Duodenal mucosa (tissue), 2 donors: ENCODE data around the gene UBE2H.

Source experiments
- H3K27ac ChIP-seq: one replicate; pipeline ENCODE4 v1.7.0; 2013; ENCODE audit warnings: low read depth, low read length
- H3K27me3 ChIP-seq, 2 donors: one replicate each; pipeline ENCODE4 v1.7.0; 2013; ENCODE audit warnings: low read length in 2 of 2, control low read depth in 1 of 2; ENCODE audit not compliant: insufficient read depth in 2 of 2, control insufficient read depth in 1 of 2
- H3K36me3 ChIP-seq, 2 donors: one replicate each; pipeline ENCODE4 v1.7.0; 2013; ENCODE audit warnings: low read length in 2 of 2, control low read depth in 1 of 2; ENCODE audit not compliant: insufficient read depth in 2 of 2, control insufficient read depth in 1 of 2
- H3K4me1 ChIP-seq, 2 donors: one replicate each; pipeline ENCODE4 v1.7.0; 2013; ENCODE audit warnings: low read length in 2 of 2, control low read depth in 1 of 2; ENCODE audit not compliant: insufficient read depth in 2 of 2, control insufficient read depth in 1 of 2
- H3K4me3 ChIP-seq, 2 donors: one replicate each; pipeline ENCODE4 v1.7.0; 2013; ENCODE audit warnings: low read length in 2 of 2, low read depth in 1 of 2
- H3K9ac ChIP-seq, 2 donors: one replicate each; pipeline ENCODE4 v1.7.0; 2013; ENCODE audit warnings: low read length in 2 of 2, low read depth in 1 of 2
- H3K9me3 ChIP-seq, 2 donors: one replicate each; pipeline ENCODE4 v1.7.0; 2013; ENCODE audit warnings: low read length in 2 of 2, control low read depth in 1 of 2; ENCODE audit not compliant: control insufficient read depth in 1 of 2

The UBE2H gene

DNA sequence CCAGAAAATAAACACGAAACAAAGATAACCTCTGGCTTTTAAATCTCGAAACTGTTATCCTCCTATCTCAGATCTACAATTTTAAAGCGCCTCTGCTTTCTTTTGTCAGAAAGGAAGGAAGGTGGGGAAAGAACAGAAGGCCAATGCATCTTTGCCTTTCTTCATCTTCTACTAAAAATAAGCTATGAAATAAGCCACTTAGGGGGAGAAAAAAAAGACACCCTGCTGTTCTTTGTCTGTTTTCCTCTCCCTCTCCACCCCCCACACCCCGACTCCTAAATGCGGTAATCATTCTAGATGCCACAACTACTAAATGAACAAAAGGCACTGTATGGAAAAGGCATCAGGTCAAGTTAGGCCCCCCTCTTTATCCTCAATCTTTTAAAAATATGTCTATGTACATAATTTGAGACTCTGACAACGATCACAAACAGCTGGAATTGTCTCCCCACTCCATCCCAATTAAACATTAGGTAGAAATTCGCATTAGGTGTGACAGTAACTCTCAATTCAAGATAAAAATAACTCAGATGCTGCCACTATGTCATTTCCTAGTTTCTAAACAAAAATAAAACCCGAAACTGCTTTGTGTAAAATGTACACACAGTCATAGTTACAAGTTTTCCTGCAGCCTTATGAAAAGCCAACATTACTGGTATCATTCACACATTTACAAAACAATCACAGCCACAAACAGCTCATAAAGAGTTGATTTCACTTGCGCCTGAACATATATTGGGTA lies 2.4 kb downstream of the UBE2H start:
- no peaks in the 10 kb centered on the region for H3K36me3 ChIP-seq
- H3K9me3 ChIP-seq, result no peaks in the 10 kb centered on the region
- no peaks in the 10 kb centered on the region for H3K27me3 ChIP-seq
- peak overlapping the region; percentile 85 for H3K27ac ChIP-seq
- H3K4me3 ChIP-seq, result peak overlapping the region; percentile 73 to 93
- H3K9ac ChIP-seq, result peak overlapping the region; percentile 96 to 99
- peaks cover 25 to 40% of the 10 kb centered on the region in 2 donors for H3K4me1 ChIP-seq

DNA sequence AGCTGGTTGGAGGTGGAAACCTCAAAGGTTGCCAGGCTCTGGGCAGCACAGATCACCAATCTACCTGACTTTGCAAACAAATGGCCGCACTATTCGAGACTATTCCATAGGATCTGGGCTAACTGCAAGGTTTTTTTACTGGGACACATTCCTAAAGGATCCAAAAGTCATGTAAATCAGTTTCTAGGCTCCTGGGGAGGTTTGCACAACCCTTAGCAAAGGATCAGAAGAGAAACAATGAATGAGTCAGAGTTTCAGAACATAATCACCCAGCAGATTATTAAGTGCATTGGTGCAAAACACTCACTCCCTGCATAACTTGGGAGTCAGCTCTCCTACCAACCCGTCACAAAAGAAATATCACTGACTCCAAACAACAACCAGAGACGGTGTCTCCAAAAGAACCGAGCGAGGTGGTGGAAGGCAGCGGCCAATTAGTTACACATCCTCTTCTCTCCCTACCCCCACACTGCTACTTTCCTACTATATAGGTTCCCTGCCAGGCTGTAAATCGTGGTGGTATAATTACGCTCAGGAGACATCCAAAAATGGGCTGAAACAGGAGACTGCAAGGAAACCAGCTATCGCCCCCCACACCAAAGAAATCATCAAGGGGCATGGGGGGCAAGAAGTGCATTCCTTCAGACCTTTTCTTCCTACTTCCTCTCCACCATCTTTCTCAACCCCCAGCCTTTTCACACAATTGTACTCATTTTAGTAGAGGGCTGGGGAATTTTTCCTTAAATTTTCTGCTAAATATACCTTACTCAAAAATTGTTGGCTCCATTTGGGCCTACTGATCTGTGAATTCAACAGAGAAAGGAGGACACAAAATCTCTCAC lies 3.2 kb downstream of the UBE2H start:
- Histone ChIP-seq H3K4me1 (peaks cover 25 to 40% of the 10 kb centered on the region in 2 donors), H3K4me3 (peak overlapping the region; percentile 73 to 93), H3K36me3 (no peaks in the 10 kb centered on the region), H3K27ac (peak overlapping the region; percentile 85), H3K9ac (peak overlapping the region; percentile 96 to 99), H3K9me3 (no peaks in the 10 kb centered on the region), H3K27me3 (no peaks in the 10 kb centered on the region)

DNA sequence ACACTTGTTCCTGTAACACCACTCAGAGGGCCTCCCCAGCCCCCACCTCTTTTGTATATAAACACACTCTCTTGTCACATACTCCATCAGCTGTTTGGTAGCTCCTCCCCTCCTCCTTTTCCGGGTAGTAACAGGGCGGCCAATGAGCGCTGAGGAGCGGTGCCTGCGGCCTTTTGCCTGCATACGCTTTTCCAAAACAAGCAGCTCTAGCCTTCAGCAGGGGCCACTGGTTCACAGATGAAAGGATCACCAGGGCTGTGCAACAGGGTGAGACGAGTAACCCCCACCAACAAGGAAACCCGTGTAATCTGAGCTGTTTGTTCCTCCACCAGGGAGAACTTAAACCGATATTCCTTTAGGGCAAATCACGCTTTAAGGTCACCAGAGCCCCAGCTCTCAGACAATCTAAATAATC lies 3.9 kb downstream of the UBE2H start:
- H3K36me3 ChIP-seq, result no peaks in the 10 kb centered on the region
- H3K4me1 ChIP-seq, result peaks cover 25 to 40% of the 10 kb centered on the region in 2 donors
- peak overlapping the region; percentile 96 to 99 for H3K9ac ChIP-seq
- H3K27me3 ChIP-seq, result no peaks in the 10 kb centered on the region
- H3K27ac ChIP-seq, result peak overlapping the region; percentile 85
- H3K4me3 ChIP-seq, result peak overlapping the region; percentile 73 to 93
- H3K9me3 ChIP-seq, result no peaks in the 10 kb centered on the region

DNA sequence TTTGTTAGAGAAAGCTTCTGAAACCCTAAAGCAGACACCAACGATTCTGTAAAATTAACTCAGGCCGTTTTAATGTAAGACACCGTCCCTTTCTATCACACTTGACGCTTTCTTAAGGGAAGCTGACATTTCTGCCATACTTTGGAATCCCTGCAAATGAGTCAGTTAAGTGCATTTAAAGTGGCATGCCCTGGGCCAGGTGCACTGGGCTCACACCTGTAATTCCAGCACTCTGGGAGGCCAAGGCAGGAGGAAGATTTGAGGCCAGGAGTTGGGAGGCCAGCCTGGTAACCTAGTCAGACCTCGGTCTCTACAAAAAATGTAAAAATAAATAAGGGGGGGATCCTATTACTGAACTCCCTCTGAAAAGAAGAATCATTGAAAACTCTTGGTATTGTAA lies 4.4 kb downstream of the UBE2H start:
- peaks cover 25 to 40% of the 10 kb centered on the region in 2 donors for H3K4me1 ChIP-seq
- no peak overlapping the region for H3K4me3 ChIP-seq
- no peak overlapping the region for H3K27ac ChIP-seq
- peak overlapping the region in 1 of 2 donors; percentile 96 for H3K9ac ChIP-seq
- no peaks in the 10 kb centered on the region for H3K36me3 ChIP-seq
- H3K27me3 ChIP-seq, result no peaks in the 10 kb centered on the region
- H3K9me3 ChIP-seq, result no peaks in the 10 kb centered on the region

DNA sequence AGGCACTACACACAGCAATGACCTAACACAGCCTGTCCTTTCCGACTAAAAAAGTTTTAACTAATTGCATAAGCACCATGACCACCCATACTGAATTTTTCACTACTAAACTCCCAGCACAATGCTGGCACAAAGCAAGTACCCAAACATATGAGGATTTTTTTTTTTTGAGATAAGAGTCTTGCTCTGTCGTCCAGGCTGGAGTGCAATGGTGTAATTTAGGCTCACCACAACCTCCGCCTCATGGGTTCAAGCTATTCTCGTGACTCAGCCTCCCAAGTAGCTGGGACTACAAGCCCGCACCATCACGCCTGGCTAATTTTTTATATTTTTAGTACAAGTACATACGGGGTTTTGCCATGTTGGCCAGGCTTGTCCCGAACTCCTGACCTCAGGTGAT lies 5.1 kb downstream of the UBE2H start:
- H3K4me1 ChIP-seq, result peaks cover 25 to 40% of the 10 kb centered on the region in 2 donors
- no peaks in the 10 kb centered on the region for H3K36me3 ChIP-seq
- no peak overlapping the region for H3K9ac ChIP-seq
- no peaks in the 10 kb centered on the region for H3K9me3 ChIP-seq
- H3K4me3 ChIP-seq, result no peak overlapping the region
- no peak overlapping the region for H3K27ac ChIP-seq
- no peaks in the 10 kb centered on the region for H3K27me3 ChIP-seq

DNA sequence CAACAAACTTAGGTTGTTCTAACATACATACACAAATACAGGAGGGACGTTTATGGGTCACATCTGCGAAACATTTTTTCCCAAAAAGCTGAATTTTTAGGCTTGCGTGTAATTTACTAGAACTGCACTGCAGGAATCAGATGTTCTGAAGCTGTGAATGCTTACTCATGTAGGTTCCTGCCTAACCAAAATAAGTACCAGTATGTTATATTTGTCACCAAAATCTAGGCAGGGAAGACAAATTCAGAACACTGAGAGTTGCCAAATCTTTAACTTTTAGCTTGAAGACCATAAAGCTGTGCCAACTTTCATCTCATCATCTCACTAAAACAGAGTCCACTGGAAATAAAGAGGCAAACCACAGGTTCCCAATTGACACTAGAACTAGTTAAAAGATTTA lies 5.7 kb downstream of the UBE2H start:
- Histone ChIP-seq H3K4me3 (no peak overlapping the region), H3K27me3 (no peaks in the 10 kb centered on the region), H3K9me3 (no peaks in the 10 kb centered on the region), H3K36me3 (no peaks in the 10 kb centered on the region), H3K9ac (no peak overlapping the region), H3K27ac (no peak overlapping the region), H3K4me1 (peaks cover 25 to 40% of the 10 kb centered on the region in 2 donors)

DNA sequence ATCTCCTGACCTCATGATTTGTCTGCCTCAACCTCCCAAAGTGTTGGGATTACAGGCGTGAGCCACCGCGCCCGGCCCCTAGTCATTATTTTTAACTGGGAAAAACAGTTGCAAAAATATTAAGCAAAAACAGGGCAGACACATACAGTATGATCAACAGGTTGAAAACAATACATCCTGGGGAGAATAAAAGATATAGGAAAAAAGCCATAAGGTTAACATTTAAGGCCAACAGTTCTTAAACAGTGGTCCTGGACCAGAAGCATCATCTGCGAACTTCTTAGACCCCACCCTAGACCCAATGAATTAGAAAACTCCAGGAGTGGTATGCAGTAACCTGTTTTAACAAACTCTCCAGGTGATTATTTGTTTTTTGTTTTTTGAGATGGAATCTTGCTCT lies 6.5 kb downstream of the UBE2H start:
- Histone ChIP-seq H3K36me3 (no peaks in the 10 kb centered on the region), H3K27me3 (no peaks in the 10 kb centered on the region), H3K9me3 (no peaks in the 10 kb centered on the region), H3K4me3 (no peak overlapping the region), H3K9ac (no peak overlapping the region), H3K27ac (no peak overlapping the region), H3K4me1 (peaks cover 25 to 40% of the 10 kb centered on the region in 2 donors)

DNA sequence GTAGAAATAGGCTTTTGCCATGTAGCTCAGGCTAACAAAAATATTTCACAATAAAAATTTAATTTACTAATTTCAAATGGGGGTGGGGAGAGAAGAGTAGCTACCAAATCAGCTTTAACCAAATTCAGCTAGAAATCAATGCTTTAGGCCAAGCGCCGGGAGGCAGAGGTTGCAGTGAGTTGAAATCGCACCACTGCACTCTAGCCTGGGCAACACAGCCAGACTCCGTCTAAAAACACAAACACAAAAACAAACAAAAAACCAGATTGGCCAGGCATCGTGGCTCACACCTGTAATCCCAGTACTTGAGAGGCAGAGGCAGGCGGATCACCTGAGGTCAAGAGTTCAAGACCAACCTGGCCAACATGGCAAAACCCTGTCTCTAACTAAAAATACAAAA lies 9.4 kb downstream of the UBE2H start:
- no peak overlapping the region for H3K4me3 ChIP-seq
- no peaks in the 10 kb centered on the region for H3K27me3 ChIP-seq
- H3K4me1 ChIP-seq, result peaks cover 5 to 19% of the 10 kb centered on the region in 2 donors
- H3K9ac ChIP-seq, result no peak overlapping the region
- H3K36me3 ChIP-seq, result no peaks in the 10 kb centered on the region
- no peak overlapping the region for H3K27ac ChIP-seq
- H3K9me3 ChIP-seq, result no peaks in the 10 kb centered on the region

DNA sequence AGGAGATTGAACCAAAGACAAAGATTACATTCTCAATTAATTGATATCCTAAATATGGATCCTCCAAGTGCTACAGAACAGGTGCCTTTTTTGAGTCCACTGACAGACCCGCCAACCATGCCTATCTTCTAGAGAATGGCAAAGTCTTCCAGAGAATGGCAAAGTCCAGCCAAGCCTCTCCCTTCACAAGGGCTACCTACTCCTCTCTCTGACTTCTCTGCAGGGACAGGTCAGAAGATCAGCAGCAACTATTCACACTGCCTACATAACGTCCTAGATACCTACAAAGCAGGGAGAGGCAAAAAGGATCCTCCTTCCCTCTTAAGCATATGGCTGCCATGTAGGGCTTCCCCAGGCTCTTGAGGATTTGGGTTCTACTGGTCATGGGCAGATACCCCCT lies 12.4 kb downstream of the UBE2H start:
- no peak overlapping the region for H3K27ac ChIP-seq
- no peaks in the 10 kb centered on the region for H3K9me3 ChIP-seq
- H3K9ac ChIP-seq, result no peak overlapping the region
- no peak overlapping the region for H3K4me3 ChIP-seq
- no peaks in the 10 kb centered on the region for H3K27me3 ChIP-seq
- peaks cover 0 to 7% of the 10 kb centered on the region in 2 donors for H3K4me1 ChIP-seq
- no peaks in the 10 kb centered on the region for H3K36me3 ChIP-seq

DNA sequence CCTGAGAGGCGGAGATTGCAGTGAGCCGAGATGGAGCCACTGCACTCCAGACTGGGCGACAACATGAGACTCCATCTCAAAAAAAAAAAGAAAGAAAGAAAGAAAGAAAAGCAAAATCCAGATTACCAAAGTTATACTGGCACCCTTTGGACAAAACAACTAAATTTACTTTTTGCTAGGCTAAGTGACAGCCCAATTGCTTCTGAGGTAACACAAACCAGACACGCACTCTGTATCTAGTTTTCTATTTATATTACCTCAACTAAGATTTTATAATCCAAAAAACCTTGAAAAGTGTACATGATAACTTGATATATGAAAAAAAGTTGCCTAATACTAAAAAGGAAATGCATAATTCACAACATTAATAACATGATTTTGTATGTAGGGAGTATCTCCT lies 12.9 kb downstream of the UBE2H start:
- Histone ChIP-seq H3K36me3 (no peaks in the 10 kb centered on the region), H3K9me3 (no peaks in the 10 kb centered on the region), H3K27ac (no peak overlapping the region), H3K9ac (no peak overlapping the region), H3K4me1 (peaks cover 0 to 7% of the 10 kb centered on the region in 2 donors), H3K4me3 (no peak overlapping the region), H3K27me3 (no peaks in the 10 kb centered on the region)
